Stimulated activated effector memory CD8-positive, alpha-beta T cell treated with anti-CD3 and anti-CD28 coated beads, Interleukin-12 subunit alpha, Interleukin-12 subunit beta, amount 100 ng/mL, for 72 hours (primary cell): ENCODE results near the gene UROD.
A peak's percentile ranks its signal among the peaks of the same experiment; 100 is the strongest.

Source experiments
- ATAC-seq: fragments of 150-1000 bp; cut with Tn5 transposase; 2 replicates; pipeline ENCODE4 v1.10.0; 2021
- DNase-seq, 2 donors: peaks; one replicate each; pipeline ENCODE4 v3.0.0; 2021 to 2022; ENCODE audit warnings: low spot score in 2 of 2
- H3K27ac Mint-ChIP-seq: one replicate; pipeline ENCODE4 v1.8.0; 2022; ENCODE audit warnings: mild to moderate bottlenecking, mixed read lengths
- H3K36me3 Mint-ChIP-seq: one replicate; pipeline ENCODE4 v1.8.0; 2022; ENCODE audit warnings: mild to moderate bottlenecking, mixed read lengths
- H3K4me1 Mint-ChIP-seq: one replicate; pipeline ENCODE4 v1.8.0; 2022; ENCODE audit warnings: mixed read lengths
- H3K4me3 Mint-ChIP-seq: one replicate; pipeline ENCODE4 v1.8.0; 2022; ENCODE audit warnings: mild to moderate bottlenecking, mixed read lengths
- H3K9me3 Mint-ChIP-seq: one replicate; pipeline ENCODE4 v1.8.0; 2022; ENCODE audit warnings: mixed read lengths

Gene UROD

GRCh38 chr1:45002650-45003645 lies 9.1 kb upstream of the UROD start:
- ATAC-seq (no peak), DNase-seq (no peak)
- Mint-ChIP-seq H3K9me3 (no peaks in the 10 kb centered on the region), H3K36me3 (peaks cover 53% of the 10 kb centered on the region), H3K4me3 (no peak overlapping the region), H3K27ac (peak overlapping the region; percentile 58), H3K4me1 (peaks cover 15% of the 10 kb centered on the region)

- H3K27ac Mint-ChIP-seq, result peak overlapping the region; percentile 48
- peaks cover 17% of the 10 kb centered on the region for H3K4me1 Mint-ChIP-seq
- ATAC-seq (no peak), DNase-seq (no peak)
- H3K9me3 Mint-ChIP-seq, result no peaks in the 10 kb centered on the region
- H3K4me3 Mint-ChIP-seq, result no peak overlapping the region
- H3K36me3 Mint-ChIP-seq, result peaks cover 56% of the 10 kb centered on the region
Measured at GRCh38 chr1:45003741-45004140, 8.3 kb upstream of the UROD start.

DNA sequence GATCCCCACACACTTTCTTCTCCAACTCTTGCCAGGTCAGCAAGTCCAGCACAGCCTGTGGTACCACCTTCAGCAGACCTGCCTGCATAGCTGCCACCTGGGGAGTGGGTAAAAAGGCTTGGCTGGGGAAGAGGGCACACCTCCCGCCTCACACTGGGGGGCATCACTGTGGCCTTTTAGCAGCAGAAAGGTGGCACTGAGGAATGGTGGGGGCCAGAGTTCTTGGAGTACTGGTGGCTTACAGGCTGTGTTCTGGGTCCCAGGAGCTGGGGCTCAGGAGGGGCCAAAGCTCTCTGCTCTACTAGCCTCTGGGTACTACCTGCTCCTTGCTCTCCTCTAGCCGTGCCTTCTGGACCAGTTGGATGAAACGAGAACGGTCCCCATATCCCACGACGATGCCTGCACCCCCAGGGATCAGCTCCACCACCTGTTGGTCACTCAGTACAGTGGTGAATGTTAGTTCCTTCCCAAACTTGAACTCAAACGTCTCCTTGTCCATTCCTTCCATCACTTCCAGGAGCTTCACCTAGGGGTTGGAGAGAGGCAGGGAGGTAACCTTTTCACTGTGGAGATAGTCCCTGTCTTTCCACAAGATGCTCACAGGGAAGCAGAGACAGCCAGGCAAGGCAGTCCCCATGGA lies 7.7 kb upstream of the UROD start:
- no peak for DNase-seq
- Mint-ChIP-seq H3K4me3 (no peak overlapping the region), H3K36me3 (peaks cover 61% of the 10 kb centered on the region), H3K9me3 (no peaks in the 10 kb centered on the region), H3K27ac (peak overlapping the region; percentile 0), H3K4me1 (peaks cover 24% of the 10 kb centered on the region)
- no peak for ATAC-seq

GRCh38 chr1:45005761-45006160 lies 6.3 kb upstream of the UROD start:
- Mint-ChIP-seq H3K9me3 (no peaks in the 10 kb centered on the region), H3K36me3 (peaks cover 61% of the 10 kb centered on the region), H3K27ac (peak overlapping the region; percentile 1), H3K4me3 (no peak overlapping the region), H3K4me1 (peaks cover 31% of the 10 kb centered on the region)
- DNase-seq (no peak), ATAC-seq (no peak)

- peak overlapping the region; percentile 30 for H3K27ac Mint-ChIP-seq
- ATAC-seq (no peak), DNase-seq (no peak)
- peaks cover 65% of the 10 kb centered on the region for H3K36me3 Mint-ChIP-seq
- no peak overlapping the region for H3K4me3 Mint-ChIP-seq
- H3K9me3 Mint-ChIP-seq, result no peaks in the 10 kb centered on the region
- peaks cover 35% of the 10 kb centered on the region for H3K4me1 Mint-ChIP-seq
Measured at GRCh38 chr1:45007311-45007710, 4.7 kb upstream of the UROD start.

DNA sequence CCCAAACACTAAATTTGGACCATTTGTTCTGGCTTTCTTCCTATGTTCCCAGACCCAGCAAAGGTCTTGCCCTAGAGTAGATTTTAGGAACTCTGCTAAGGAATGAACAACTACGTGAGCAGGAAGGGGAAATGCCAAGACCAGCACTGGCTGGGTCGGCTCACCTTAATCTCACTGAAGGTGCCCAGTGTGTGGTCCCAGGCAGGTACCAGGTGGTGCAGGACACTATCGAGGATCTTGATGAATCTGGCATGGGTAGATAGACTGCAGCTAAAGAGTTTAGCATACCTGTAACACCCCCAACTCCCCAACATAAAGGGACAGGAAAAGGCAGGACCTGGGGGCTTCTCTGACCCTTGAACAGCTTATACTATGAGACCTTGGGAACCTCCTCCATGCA lies 4.0 kb upstream of the UROD start:
- Mint-ChIP-seq H3K4me1 (peaks cover 42% of the 10 kb centered on the region), H3K27ac (peak overlapping the region; percentile 30), H3K4me3 (no peak overlapping the region), H3K9me3 (no peaks in the 10 kb centered on the region), H3K36me3 (peaks cover 63% of the 10 kb centered on the region)
- ATAC-seq (no peak), DNase-seq (no peak)

- H3K4me1 Mint-ChIP-seq, result peaks cover 46% of the 10 kb centered on the region
- no peak overlapping the region for H3K27ac Mint-ChIP-seq
- ATAC-seq (no peak), DNase-seq (no peak)
- no peak overlapping the region for H3K4me3 Mint-ChIP-seq
- H3K36me3 Mint-ChIP-seq, result peaks cover 59% of the 10 kb centered on the region
- no peaks in the 10 kb centered on the region for H3K9me3 Mint-ChIP-seq
Measured at GRCh38 chr1:45008516-45008915, 3.5 kb upstream of the UROD start.

- H3K9me3 Mint-ChIP-seq, result no peaks in the 10 kb centered on the region
- peak overlapping the region; percentile 78 for H3K4me3 Mint-ChIP-seq
- H3K4me1 Mint-ChIP-seq, result peaks cover 55% of the 10 kb centered on the region
- peaks cover 59% of the 10 kb centered on the region for H3K36me3 Mint-ChIP-seq
- peak overlapping the region; percentile 94 for H3K27ac Mint-ChIP-seq
- ATAC-seq (no peak), DNase-seq (no peak)
Measured at GRCh38 chr1:45009296-45009865, 2.7 kb upstream of the UROD start.

GRCh38 chr1:45009956-45010854 lies 1.8 kb upstream of the UROD start:
- peaks cover 59% of the 10 kb centered on the region for H3K36me3 Mint-ChIP-seq
- no peak for ATAC-seq
- no peaks in the 10 kb centered on the region for H3K9me3 Mint-ChIP-seq
- DNase-seq, result no peak
- H3K27ac Mint-ChIP-seq, result peak overlapping the region; percentile 94
- peak overlapping the region; percentile 78 for H3K4me3 Mint-ChIP-seq
- peaks cover 59% of the 10 kb centered on the region for H3K4me1 Mint-ChIP-seq

- DNase-seq (peak; percentile 53 to 88), ATAC-seq (peak; percentile 85)
- no peaks in the 10 kb centered on the region for H3K9me3 Mint-ChIP-seq
- H3K4me1 Mint-ChIP-seq, result peaks cover 59% of the 10 kb centered on the region
- peak within 1 kb of the TSS; percentile 94 for H3K27ac Mint-ChIP-seq
- peak within 1 kb of the TSS; percentile 78 for H3K4me3 Mint-ChIP-seq
- H3K36me3 Mint-ChIP-seq, result peaks cover 53% of the 10 kb centered on the region
Measured at GRCh38 chr1:45010855-45011811, 921 bp upstream of the UROD start, which contains the start of gene HECTD3. Gene HECTD3, minus strand, starts transcription at chr1:45011324. Its CDS starts 67 bp downstream, at chr1:45011257.

DNA sequence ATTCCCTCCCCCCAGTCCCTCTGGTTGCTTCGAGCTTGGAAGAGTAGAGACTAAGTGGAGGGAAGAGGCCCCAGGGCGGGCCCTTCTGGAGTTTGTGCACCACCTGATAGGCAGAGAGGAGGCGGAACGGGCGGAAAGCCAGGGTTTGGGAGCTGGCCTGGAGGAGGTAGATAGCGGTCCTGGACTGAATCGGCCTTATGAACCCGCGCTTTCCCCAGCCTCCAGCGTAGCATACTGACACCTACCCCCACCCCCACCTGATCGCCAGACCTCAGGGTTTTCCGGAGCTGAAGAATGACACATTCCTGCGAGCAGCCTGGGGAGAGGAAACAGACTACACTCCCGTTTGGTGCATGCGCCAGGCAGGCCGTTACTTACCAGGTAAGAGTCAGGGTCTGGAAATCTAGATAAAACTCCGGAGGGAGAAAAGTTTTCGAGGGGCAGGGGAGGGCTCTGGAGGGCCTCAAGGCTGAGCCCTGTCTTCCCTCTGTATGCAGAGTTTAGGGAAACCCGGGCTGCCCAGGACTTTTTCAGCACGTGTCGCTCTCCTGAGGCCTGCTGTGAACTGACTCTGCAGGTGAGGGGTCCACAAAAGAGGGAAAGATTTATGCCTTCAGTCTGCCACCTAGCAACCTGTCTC lies 705 bp downstream of the UROD start:
- peaks cover 39% of the 10 kb centered on the region for H3K36me3 Mint-ChIP-seq
- DNase-seq (no peak), ATAC-seq (peak; percentile 1)
- no peaks in the 10 kb centered on the region for H3K9me3 Mint-ChIP-seq
- H3K4me1 Mint-ChIP-seq, result peaks cover 56% of the 10 kb centered on the region
- H3K4me3 Mint-ChIP-seq, result peak overlapping the region; percentile 78
- H3K27ac Mint-ChIP-seq, result peak overlapping the region; percentile 94

- Mint-ChIP-seq H3K27ac (peak overlapping the region; percentile 94), H3K9me3 (no peaks in the 10 kb centered on the region), H3K36me3 (peaks cover 37% of the 10 kb centered on the region), H3K4me1 (peaks cover 56% of the 10 kb centered on the region), H3K4me3 (peak overlapping the region; percentile 78)
- ATAC-seq, result no peak
- DNase-seq, result no peak
Measured at GRCh38 chr1:45013551-45014209, 1.6 kb downstream of the UROD start.
